A172 (cell line): ENCODE results near the gene VWA8. TPM values are rescaled to one million over a fixed set of nuclear protein-coding genes. Genes with fewer than 3 reads are reported as not detected.
"Not testable (repeated sequence)": the region's sequence is repeated elsewhere in the genome, so short reads cannot be mapped to it uniquely, and the experiment has no call there.

Experiments used
- DNase-seq: peaks from one replicate; pipeline ENCODE4 v3.0.0-alpha.2; 2015; ENCODE audit warnings: low spot score
- total RNA-seq: library from RNA; depleted of rRNA; stranded (reverse); fragments of >200 nt; shearing (Covaris generic); gene quantifications from 2 replicates; pipeline ENCODE4 v1.2.3, GENCODE V29; 2014

Gene VWA8
- total RNA-seq, 1 experiment from 2014 or later, result 8.6 TPM

DNA sequence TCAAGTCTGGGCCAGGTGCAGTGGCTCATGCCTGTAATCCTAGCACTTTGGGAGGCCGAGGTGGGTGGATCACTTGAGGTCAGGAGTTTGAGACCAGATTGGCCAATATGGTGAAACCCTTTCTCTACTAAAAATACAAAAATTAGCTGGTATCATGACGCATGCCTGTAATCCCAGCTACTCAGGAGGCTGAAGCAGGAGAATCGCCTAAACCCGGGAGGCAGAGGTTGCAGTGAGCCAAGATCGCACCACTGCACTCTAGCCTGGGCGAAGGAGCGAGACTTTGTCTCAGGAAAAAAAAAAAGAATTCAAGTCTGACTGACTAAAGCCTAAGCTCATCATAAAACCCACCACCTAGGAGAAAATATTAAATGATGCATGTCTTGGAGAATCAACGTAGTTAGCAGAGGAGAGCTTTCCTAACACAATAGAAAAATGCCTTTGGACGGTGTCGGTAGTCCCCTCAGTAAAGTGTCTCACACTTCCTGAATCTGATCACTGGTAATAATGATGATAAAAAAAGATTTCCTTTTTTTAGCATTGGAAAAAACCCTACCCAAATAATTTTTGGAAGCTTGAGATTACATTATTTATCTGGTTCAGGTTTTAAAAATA is 313.1 kb downstream of the VWA8 start:
- not testable (repeated sequence) for DNase-seq

DNA sequence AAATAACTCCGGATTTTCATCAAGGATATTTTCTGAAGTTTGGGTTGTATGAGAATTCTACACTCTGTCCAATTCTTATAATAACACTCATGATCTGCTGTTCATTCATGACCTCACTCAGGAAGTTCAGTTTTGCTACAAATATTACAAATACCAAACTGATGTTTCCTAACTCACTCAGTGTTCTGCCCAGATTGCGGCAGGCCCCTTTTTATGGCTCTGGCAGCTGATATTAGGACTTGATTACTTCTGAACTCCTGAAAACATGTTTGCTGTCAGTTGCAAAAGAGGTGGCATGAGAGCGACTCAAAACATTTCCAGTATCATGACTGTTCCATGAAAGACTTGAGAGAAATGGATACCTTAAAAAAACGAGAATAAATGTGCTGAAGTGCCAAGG is 315.6 kb downstream of the VWA8 start:
- peak; percentile 2 for DNase-seq

DNA sequence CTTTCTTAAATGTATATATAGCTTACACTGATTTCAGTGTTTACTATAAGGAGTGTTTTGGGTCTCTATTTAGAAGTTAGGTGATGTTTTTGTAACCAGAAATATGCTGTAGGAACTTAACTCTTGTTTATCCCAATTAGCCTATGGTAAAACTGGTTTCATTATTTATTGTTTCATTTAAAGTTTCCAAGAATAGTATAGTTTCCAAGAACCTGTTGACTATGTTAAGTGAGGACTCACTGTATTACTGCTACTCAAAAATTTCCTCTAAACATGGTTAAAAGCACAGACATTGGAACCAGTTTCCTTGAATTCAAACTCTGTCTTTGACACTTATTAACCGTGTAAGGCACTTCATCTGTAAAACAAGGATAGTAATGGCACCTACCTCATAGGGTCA is 316.2 kb downstream of the VWA8 start:
- no peak for DNase-seq

DNA sequence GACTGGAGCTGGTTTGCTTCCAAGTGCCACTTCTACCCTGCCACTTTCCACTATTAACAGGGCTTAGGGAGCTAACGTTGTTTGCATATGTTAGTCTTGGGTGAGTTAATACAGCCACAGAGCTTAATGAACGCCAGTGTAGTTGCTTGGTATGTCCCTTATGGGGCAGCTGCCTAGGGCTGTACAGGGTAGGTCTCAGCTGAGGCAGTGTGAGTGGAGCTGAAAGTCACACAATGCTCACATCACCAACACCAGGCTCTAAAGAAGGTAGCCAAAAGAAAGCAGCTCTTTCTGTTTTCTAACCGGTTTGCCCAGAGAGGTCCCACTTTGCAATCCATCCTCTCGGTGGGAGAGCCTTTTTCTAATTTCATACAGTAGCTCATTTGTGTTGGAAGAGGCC is 317.4 kb downstream of the VWA8 start:
- no peak for DNase-seq

DNA sequence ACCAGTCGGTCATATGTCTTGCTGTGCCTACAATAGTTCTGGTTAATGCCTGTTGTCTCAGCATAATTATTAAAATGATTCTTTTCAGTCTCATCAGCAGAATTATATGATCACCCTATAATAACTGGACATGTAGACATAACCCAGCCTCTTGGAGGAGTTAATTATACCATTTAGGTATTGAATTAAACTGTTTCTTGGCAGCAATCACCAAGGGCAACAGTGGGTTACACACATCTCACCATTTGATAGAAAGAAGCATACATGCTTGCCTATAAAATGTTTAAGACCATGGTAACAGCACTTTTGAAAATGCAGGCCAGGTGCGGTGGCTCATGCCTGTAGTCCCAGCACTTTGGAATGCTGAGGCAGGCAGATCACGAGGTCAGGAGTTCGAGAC is 318.9 kb downstream of the VWA8 start:
- DNase-seq, result no peak

DNA sequence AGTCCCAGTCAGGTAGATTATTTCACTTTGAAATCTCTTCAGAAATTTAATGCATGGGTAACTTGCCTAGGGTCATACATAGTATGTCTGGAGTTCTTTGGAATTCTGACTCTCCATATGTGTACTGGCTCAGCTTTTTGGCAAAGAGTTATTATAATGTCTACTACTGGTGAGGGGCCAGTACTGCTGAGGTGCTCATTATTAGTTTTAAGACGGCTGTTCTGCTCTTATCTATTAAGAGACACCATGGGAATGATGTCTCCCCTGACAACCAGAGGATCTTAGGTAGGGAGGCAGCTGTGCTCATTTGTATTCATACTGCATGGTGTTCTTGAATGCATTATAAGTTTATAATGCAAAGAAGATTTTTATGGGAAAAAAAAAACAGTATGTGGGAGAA is 319.5 kb downstream of the VWA8 start:
- DNase-seq, result no peak

DNA sequence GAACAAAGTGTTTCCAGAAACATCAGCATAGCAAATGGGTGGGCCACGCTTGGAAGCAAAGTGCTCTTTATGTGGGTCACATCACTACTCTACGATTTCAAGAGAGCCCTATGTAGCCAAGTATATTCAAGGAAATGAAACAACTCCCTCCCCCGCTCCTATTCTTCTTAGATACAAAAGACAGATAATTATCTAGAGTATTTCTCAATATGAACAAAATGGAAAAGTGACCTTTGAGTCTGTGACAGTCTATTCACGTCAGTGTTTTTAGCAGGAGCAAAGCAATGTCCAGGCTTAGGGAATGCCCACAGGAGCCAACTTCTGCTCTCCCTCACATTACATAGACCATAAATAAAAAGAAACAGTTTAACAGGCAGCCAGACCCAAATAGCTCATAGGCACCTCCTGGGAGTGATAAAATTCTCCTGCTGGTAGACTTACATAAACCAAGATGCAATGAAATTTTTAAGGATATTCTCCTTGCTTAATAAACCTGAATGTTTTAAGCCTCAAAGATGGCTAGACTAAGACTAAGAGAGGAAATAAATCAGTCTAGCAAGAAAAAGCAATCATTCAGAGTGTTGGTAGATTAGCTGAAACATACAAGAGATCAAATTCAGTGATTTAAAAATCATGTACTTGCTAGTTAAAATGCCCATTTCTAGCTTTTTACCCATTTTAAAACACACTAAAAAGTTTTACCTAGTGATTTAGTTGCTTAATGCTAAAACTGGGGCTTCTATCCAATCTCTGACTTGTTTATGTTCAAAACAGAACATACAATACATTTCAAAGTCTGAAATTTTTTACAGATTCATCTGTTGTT is 320.7 kb downstream of the VWA8 start:
- DNase-seq, result no peak

DNA sequence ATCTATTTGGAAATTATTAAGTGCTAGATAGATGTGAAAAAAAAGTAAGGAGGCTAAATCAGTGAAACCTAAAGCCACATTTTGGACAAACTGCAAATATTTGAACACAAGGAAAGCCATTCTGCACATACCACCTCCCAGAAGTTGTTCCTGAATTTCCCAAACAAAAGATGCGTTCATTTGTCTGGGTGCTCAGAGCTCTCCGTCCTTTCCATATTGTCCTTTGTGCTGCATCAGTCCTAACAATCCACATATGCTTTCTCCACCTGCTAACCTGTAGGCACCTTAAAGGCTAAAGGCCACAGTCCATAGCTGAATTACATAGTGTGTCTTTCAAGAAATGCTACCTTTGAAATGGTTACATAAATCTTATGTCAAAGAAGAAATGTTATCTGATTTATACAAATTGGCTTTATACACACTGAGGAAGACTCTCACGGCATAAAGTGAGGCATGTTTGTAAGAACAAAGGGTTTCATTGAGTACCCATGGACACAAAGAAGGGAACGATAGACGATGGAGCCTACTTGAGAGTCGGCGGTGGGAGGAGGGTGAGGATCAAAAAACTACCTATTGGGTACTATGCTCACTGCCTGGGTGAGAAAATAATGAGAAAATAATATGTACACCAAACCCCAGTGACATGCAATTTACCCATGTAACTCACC is 321.5 kb downstream of the VWA8 start:
- no peak for DNase-seq

DNA sequence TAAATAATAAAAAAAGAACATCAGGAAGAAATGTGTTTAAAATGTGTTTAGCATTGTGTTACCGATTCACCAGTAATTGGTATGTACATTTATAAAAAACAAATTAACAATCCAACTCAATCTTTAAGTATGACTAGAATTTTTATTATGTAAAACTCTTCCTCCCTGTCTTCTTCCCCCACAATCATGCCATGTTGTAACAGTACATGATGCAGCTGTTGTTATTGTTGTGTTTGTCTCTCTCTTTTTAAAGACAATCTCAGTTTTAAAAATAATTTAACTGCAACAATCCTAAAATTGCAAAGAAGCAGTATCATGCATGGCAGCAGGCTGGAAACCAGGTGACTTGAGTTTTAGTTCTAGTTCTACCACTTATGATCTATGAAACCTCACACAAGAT is 323.3 kb downstream of the VWA8 start:
- DNase-seq, result no peak

DNA sequence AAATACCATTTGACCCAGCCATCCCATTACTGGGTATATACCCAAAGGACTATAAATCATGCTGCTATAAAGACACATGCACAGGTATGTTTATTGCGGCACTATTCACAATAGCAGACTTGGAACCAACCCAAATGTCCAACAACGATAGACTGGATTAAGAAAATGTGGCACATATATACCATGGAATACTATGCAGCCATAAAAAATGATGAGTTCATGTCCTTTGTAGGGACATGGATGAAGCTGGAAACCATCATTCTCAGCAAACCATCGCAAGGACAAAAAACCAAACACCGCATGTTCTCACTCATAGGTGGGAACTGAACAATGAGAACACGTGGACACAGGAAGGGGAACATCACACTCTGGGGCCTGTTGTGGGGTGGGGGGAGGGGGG is 323.9 kb downstream of the VWA8 start:
- not testable (repeated sequence) for DNase-seq

DNA sequence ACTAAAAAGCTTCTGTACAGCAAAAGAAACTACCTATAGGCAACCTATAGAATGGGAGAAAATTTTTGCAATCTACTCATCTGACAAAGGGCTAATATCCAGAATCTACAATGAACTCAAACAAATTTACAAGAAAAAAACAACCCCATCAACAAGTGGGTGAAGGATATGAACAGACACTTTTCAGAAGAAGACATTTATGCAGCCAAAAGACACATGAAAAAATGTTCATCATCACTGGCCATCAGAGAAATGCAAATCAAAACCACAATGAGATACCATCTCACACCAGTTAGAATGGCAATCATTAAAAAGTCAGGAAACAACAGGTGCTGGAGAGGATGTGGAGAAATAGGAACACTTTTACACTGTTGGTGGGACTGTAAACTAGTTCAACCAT is 324.3 kb downstream of the VWA8 start:
- not testable (repeated sequence) for DNase-seq

DNA sequence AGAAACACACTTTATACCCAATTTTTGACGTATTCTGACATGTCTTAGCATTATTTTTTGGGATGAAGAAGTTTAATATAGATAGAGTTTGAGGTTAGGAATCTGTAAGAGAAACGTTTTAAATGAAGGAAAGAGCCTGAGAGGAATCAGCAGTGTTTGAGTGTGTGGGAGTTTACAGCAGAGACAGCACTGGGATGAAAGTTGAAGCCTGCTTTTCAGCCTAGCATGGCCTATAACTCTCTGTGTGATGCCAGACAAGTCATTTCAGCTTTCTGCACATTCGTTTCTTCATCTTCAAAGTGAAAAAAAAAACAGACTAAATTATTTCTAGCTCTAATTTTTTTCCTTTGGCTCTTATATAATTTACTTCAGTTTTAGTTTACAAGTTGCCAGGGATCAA is 326.5 kb downstream of the VWA8 start:
- DNase-seq, result no peak

DNA sequence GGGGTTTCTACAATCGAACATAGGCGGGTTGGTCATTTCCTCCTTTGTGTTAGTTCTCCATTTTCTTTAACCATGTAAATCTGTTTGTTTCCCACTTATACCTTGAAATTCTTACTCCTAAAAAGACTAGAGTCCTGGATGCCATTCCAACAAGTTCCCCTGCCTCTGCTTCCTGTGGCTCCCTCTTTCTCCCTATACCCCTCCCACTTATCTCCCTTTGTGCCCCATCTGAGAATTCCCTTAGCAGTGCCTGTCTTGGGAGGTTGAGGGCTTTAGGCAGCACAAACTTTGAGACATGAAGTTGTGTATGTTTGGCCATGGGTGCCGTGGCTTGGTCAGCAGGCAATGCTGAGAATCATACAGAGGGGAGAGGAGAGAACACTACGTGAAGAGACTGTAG is 327.1 kb downstream of the VWA8 start:
- DNase-seq, result no peak

DNA sequence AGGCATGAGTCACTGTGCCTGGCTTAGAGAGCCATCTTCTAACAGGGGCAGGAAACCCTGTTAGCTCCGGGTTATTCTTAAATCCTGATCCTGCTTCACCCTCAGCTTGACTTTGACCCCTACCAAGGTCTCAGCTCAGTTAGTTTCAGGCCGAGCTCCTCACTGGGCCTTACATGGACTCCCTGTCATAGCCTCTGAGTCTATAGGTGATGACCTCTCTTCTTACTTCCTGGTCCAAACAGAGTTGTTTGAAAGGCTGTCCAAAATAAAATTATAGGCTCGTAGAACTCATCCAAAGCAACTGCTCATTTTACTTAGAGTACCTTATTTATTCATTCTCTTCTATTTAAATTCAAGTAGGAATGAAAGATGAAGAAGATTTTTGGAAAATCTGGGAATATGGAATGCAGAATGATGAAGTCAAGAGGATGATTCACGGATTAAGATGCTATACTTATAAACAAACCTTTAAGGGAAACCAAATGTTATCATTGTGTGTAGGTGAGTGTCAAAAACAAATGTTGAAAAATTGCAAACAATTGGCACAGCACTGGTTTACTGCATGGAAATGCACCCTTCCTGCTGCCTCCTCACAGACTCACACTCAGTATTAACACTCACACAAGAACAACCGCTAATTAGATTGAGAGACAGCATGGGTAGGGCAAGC is 329.5 kb downstream of the VWA8 start:
- DNase-seq, result no peak

DNA sequence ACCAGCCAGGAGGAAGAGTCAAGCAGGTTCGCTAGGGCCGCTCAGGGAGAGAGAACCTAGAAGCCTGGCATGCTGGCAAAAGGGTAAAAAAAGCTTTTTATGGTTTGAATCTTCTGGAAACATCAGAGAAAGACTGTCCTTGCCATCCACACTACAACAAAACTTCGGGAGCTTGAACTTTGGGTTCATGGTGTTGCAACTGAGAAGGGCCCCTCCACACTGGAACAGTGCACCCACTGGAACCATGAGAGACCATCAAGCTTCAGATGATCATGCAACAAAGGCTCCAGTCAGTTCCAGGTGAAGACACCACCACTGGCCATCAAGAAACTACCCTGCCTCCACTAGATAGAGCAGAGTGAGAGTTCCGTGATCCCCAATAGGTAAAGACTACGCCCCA is 333.5 kb downstream of the VWA8 start:
- DNase-seq, result no peak

DNA sequence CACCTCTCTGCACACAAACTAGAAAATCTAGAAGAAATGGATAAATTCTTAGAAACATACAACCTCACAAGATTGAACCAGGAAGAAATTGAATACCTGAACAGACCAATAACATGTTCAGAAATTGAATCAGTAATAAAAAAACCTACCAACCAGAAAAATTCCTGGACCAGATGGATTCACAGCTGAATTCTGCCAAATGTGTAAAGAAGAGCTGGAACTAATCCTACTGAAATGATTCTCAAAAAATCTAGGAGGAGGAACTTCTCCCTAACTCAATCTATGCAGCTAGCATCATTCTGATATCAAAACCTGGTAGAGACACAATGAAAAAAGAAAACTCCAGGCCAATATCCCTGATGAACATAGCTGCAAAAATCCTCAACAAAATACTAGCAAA is 336.9 kb downstream of the VWA8 start:
- DNase-seq, result no peak

DNA sequence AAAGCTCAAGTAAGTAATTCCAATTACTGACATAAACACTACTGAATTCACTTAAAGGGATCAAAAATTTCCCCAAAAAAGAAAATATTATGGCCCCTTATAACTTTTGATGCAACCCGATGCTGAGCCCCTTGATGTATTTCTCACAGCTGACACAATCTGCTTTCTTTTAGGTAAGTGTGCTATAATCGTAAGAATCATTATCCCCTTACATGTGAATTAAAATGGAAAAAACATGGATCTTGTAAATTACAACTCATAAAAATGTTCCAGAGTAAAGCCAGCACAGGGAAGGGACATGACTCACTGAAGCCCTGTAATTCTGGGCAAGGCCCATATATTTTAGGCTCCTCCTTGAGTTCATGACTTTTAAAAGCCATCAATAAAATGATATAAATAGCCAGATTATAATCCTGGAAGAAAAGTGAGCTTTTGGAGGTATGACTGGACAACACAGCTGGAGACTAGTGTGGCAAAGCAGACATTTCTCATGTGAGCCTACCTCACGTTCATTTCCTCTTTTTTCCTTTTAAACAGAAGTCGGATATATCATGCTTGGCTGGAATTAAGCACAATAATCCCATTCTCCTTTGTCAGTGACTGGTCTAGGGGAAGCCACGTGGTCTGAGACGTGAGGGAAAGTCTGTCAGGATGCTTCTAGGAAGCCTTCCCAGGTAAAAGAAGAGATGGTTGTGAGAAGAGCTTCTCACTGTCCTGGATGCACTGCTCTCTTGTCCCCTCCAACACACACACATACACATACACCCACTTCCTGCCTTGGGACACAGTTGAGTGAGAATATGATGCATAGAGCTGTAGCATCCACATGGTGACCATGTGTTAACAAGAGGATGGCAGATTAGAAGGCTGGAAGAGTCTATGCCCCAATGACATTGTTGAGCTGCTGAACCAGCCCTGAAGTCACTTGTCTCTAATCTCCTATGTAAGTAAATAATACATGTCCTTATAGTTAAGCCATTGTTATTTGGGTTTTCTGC is 338.2 kb downstream of the VWA8 start:
- peak; percentile 8 for DNase-seq

DNA sequence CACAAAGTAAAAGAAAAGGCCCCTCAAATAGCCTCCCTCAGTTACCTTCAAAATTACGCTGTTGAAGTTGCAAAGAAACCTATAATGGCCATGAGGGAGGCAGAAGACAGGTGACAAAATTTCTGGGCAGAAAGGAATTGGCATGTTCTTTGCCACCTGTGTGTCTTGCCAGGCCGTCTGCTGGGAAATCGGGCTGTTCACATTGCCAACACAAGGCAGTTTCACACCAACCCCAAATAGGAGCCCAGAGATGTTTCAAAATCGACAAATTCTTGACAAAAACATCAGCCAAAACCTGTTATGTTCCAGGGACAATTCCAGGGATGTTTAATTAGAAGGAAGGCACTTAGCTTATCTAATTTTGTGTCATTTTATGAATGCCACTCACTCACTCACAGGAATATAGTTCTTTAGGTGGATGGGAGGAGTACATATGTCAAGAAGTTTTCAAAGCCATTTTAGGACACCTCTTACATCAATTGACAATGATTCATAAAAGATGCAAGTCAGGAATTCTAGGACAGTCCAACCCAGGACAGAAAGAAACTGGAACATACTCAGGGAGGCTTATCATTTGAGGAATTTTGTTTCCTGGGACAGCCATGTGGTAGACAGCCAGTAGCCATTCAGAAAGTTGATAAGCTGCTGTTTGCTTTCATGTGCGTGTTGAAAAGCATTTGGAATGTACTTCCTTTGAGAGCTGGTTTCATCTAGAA is 339.0 kb downstream of the VWA8 start:
- DNase-seq, result no peak

DNA sequence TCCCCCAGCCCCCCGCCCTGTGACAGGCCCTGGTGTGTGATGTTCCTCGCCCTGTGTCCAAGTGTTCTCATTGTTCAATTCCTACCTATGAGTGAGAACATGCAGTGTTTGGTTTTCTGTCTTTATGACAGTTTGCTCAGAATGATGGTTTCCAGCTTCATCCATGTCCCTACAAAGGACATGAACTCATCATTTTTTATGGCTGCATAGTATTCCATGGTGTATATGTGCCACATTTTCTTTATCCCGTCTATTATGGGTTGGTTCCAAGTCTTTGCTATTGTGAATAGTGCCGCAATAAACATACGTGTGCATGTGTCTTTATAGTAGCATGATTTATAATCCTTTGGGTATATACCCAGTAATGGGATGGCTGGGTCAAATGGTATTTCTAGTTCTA is 343.3 kb downstream of the VWA8 start:
- DNase-seq, result not testable (repeated sequence)

DNA sequence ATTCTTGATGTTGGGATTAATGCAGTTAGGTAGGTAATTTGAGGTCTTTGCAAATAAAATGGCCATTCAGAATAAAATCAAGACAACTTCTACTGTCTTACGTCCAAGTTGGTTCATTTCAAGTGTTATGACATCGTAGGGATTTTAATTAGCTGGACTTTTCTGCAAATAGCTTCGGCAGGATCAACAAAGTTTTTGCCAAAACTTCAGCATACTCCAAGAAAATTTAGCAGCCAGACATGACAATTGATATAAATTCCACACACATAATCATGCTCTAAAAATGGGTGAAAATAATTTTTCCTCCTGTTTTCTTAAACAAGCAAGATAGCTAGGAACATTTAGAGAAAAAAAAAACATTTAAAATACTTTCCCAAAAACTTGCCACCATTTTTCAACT is 344.8 kb downstream of the VWA8 start:
- DNase-seq, result no peak

DNA sequence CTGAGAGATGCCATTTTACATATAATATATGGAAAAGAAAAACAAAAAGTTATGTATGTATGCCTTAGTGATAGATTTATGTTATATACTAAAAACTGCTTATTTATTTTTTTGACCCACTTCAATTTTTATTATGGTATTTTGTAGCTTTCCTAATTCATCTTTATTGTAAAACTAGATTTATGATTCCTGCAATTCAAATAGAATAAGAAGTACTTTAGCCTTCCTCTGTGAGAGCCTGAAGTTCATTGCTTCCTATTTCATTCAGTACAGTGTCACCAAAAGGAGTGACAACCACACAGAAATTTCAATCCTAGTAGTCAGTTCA is 345.4 kb downstream of the VWA8 start:
- no peak for DNase-seq
